HG02588 (cell line): Measurements from ENCODE around the gene CD160.
"Not testable (repeated sequence)": the region's sequence is repeated elsewhere in the genome, so short reads cannot be mapped to it uniquely, and the experiment has no call there.

Experiments used
- ATAC-seq: cut with Tn5 transposase; IDR thresholded peaks from one replicate; pipeline ENCODE4 v1.9.1; 2021; ENCODE audit warnings: mild to moderate bottlenecking, moderate library complexity; ENCODE audit not compliant: unreplicated experiment

CD160 gene

GRCh38 chr1:145719230-145720079, at the start of gene CD160:
Gene CD160 (plus strand): TSS chr1:145719499. CDS start chr1:145728328, 8,829 bp downstream.
- no peak for ATAC-seq

- ATAC-seq = not testable (repeated sequence)
Observed at GRCh38 chr1:145670995-145671745, 48.1 kb upstream of the CD160 start.

GRCh38 chr1:145673217-145673616, 46.1 kb upstream of the CD160 start:
- ATAC-seq = not testable (repeated sequence)

GRCh38 chr1:145684858-145685257, 34.4 kb upstream of the CD160 start:
- not testable (repeated sequence) for ATAC-seq

GRCh38 chr1:145686078-145686477, 33.2 kb upstream of the CD160 start:
- not testable (repeated sequence) for ATAC-seq

GRCh38 chr1:145688328-145688727, 31.0 kb upstream of the CD160 start:
- no peak for ATAC-seq

GRCh38 chr1:145688924-145689323, 30.4 kb upstream of the CD160 start:
- no peak for ATAC-seq

GRCh38 chr1:145689922-145690321, 29.4 kb upstream of the CD160 start:
- ATAC-seq = no peak

- no peak for ATAC-seq
Observed at GRCh38 chr1:145690587-145691558, 28.4 kb upstream of the CD160 start.

- no peak for ATAC-seq
Observed at GRCh38 chr1:145692785-145693443, 26.4 kb upstream of the CD160 start.

GRCh38 chr1:145695821-145696629, 23.3 kb upstream of the CD160 start:
- no peak for ATAC-seq

- no peak for ATAC-seq
Observed at GRCh38 chr1:145696630-145696960, 22.7 kb upstream of the CD160 start.

GRCh38 chr1:145701306-145701862, 17.9 kb upstream of the CD160 start:
- no peak for ATAC-seq

- no peak for ATAC-seq
Observed at GRCh38 chr1:145702052-145702451, 17.2 kb upstream of the CD160 start.

GRCh38 chr1:145702826-145703225, 16.5 kb upstream of the CD160 start:
- no peak for ATAC-seq

- ATAC-seq = no peak
Observed at GRCh38 chr1:145705622-145706021, 13.7 kb upstream of the CD160 start.

- ATAC-seq = no peak
Observed at GRCh38 chr1:145706086-145706664, 13.1 kb upstream of the CD160 start.

GRCh38 chr1:145707183-145707867, 12.0 kb upstream of the CD160 start, which contains the start of gene PDZK1:
Gene PDZK1 (minus strand): TSS chr1:145707368. CDS start chr1:145688021, 19,347 bp downstream.
- no peak for ATAC-seq
